ENCODE results near the gene ZNF32.

- TF ChIP-seq CTCF (IDR thresholded peaks at IDR 0.05; ENCODE audit: extremely low read depth in 1 of 2, insufficient read depth in 1 of 2, low read depth in 1 of 2, low read length in 2 of 2) (no peak), MAX (IDR thresholded peaks at IDR 0.05; ENCODE audit: insufficient read depth, insufficient read length) (no peak), POLR2AphosphoS5 (IDR thresholded peaks at IDR 0.05; ENCODE audit: insufficient read depth, low read depth, low read length) (no peak)
Observed at GRCh38 chr10:43658227-43658626, 9.5 kb upstream of the ZNF32 start.
